Measurements from ENCODE around the gene LMBR1.
"Not testable (repeated sequence)": the region's sequence is repeated elsewhere in the genome, so short reads cannot be mapped to it uniquely, and the experiment has no call there.

The LMBR1 gene

GRCh38 chr7:156845379-156846101 lies 47.4 kb downstream of the LMBR1 start:
- DNase-seq (ENCODE audit: low spot score), result no peak

GRCh38 chr7:156843582-156843981 lies 49.4 kb downstream of the LMBR1 start:
- DNase-seq (ENCODE audit: low spot score), result not testable (repeated sequence)

- DNase-seq (ENCODE audit: low spot score), result no peak
Measured at GRCh38 chr7:156843157-156843556, 49.8 kb downstream of the LMBR1 start.

- no peak for DNase-seq (ENCODE audit: low spot score)
Measured at GRCh38 chr7:156842740-156843140, 50.2 kb downstream of the LMBR1 start.

- DNase-seq (ENCODE audit: low spot score), result no peak
Measured at GRCh38 chr7:156842317-156842716, 50.7 kb downstream of the LMBR1 start.

GRCh38 chr7:156841497-156841896 lies 51.5 kb downstream of the LMBR1 start:
- no peak for DNase-seq (ENCODE audit: low spot score)

- DNase-seq (ENCODE audit: low spot score), result no peak
Measured at GRCh38 chr7:156840134-156840533, 52.8 kb downstream of the LMBR1 start.

GRCh38 chr7:156836443-156836842 lies 56.5 kb downstream of the LMBR1 start:
- no peak for DNase-seq (ENCODE audit: low spot score)

GRCh38 chr7:156834462-156834861 lies 58.5 kb downstream of the LMBR1 start:
- no peak for DNase-seq (ENCODE audit: low spot score)

- no peak for DNase-seq (ENCODE audit: low spot score)
Measured at GRCh38 chr7:156833312-156833711, 59.7 kb downstream of the LMBR1 start.

GRCh38 chr7:156832195-156832877 lies 60.6 kb downstream of the LMBR1 start:
- no peak for DNase-seq (ENCODE audit: low spot score)

GRCh38 chr7:156829669-156830336 lies 63.2 kb downstream of the LMBR1 start:
- no peak for DNase-seq (ENCODE audit: low spot score)

- peak; percentile 46 for DNase-seq (ENCODE audit: low spot score)
Measured at GRCh38 chr7:156827587-156828203, 65.3 kb downstream of the LMBR1 start.

- peak; percentile 8 for DNase-seq (ENCODE audit: low spot score)
Measured at GRCh38 chr7:156823435-156823834, 69.5 kb downstream of the LMBR1 start.

GRCh38 chr7:156820445-156821063 lies 72.4 kb downstream of the LMBR1 start:
- DNase-seq (ENCODE audit: low spot score), result no peak

GRCh38 chr7:156819733-156820295 lies 73.2 kb downstream of the LMBR1 start:
- no peak for DNase-seq (ENCODE audit: low spot score)

- no peak for DNase-seq (ENCODE audit: low spot score)
Measured at GRCh38 chr7:156818133-156818532, 74.8 kb downstream of the LMBR1 start.

- peak; percentile 41 for DNase-seq (ENCODE audit: low spot score)
Measured at GRCh38 chr7:156816943-156817572, 75.9 kb downstream of the LMBR1 start.

- no peak for DNase-seq (ENCODE audit: low spot score)
Measured at GRCh38 chr7:156811706-156812105, 81.3 kb downstream of the LMBR1 start.

GRCh38 chr7:156803656-156804055 lies 89.3 kb downstream of the LMBR1 start:
- not testable (repeated sequence) for DNase-seq (ENCODE audit: low spot score)

- no peak for DNase-seq (ENCODE audit: low spot score)
Measured at GRCh38 chr7:156802214-156802613, 90.8 kb downstream of the LMBR1 start.

Measured in GM03348 (cell line).